HepG2 (cell line): ENCODE results near the gene SPATA32. TPM values are rescaled to one million over a fixed set of nuclear protein-coding genes. Genes with fewer than 3 reads are reported as not detected.
A peak's percentile ranks its signal among the peaks of the same experiment; 100 is the strongest.

Experiments
- ARID3A ChIP-seq: IDR thresholded peaks from 2 replicates; pipeline ENCODE4 v1.6.1; 2012; ENCODE audit warnings: low read depth, low read length, improper control_type of control experiment
- BHLHE40 ChIP-seq: IDR thresholded peaks from 2 replicates; pipeline ENCODE4 v1.6.1; 2011; ENCODE audit warnings: low read length, improper control_type of control experiment
- CEBPB ChIP-seq: IDR thresholded peaks from 2 replicates; pipeline ENCODE4 v1.6.1; 2011; ENCODE audit warnings: low read depth, low read length, improper control_type of control experiment, borderline replicate concordance
- GABPA ChIP-seq, 2 experiments: IDR thresholded peaks; 2 replicates each; pipeline ENCODE4 v1.6.1; 2011 to 2016; ENCODE audit warnings: low read depth in 2 of 2, low read length in 1 of 2, missing biosample characterization in 1 of 2, missing genetic modification characterization in 1 of 2
- GATAD1 ChIP-seq: IDR thresholded peaks from 2 replicates; pipeline ENCODE4 v1.6.1; 2016; ENCODE audit warnings: missing genetic modification reagents, missing compliant biosample characterization
- GZF1 ChIP-seq: sonication (generic); formaldehyde crosslinking; IDR thresholded peaks from 2 replicates; pipeline ENCODE4 v1.5.1; 2020; ENCODE audit warnings: mild to moderate bottlenecking, missing genetic modification reagents
- HOXD1 ChIP-seq: sonication (generic); formaldehyde crosslinking; IDR thresholded peaks from 2 replicates; pipeline ENCODE4 v1.5.0; 2020; ENCODE audit warnings: missing genetic modification reagents
- LBX2 ChIP-seq: sonication (generic); formaldehyde crosslinking; IDR thresholded peaks from 2 replicates; pipeline ENCODE4 v1.5.0; 2020; ENCODE audit warnings: missing genetic modification reagents, mild to moderate bottlenecking, borderline replicate concordance
- NFKB2 ChIP-seq: sonication (generic); formaldehyde crosslinking; IDR thresholded peaks from 2 replicates; pipeline ENCODE4 v1.4.0; 2020; ENCODE audit warnings: missing genetic modification reagents, borderline replicate concordance
- PAF1 ChIP-seq: IDR thresholded peaks from 2 replicates; pipeline ENCODE4 v1.6.1; 2016; ENCODE audit warnings: missing genetic modification reagents, missing compliant biosample characterization
- REXO4 ChIP-seq: sonication (generic); formaldehyde crosslinking; IDR thresholded peaks from 2 replicates; pipeline ENCODE4 v1.8.0; 2022; ENCODE audit warnings: missing genetic modification reagents, mild to moderate bottlenecking, borderline replicate concordance
- SMAD9 ChIP-seq: sonication (generic); formaldehyde crosslinking; IDR thresholded peaks from 2 replicates; pipeline ENCODE4 v1.5.1; 2020; ENCODE audit warnings: mild to moderate bottlenecking, missing genetic modification reagents
- SNAPC2 ChIP-seq: sonication (generic); formaldehyde crosslinking; IDR thresholded peaks from 2 replicates; pipeline ENCODE4 v1.8.1; 2022; ENCODE audit warnings: mild to moderate bottlenecking, missing genetic modification reagents
- SP1 ChIP-seq, 2 experiments: fragments of 450-650 bp in 1 of 2; sonication (generic) in 1 of 2; formaldehyde crosslinking in 1 of 2; IDR thresholded peaks; 2 replicates each; pipeline versions ENCODE4 v1.4.0 to v1.6.1; 2016 to 2020; ENCODE audit warnings: missing genetic modification reagents in 1 of 2
- SP4 ChIP-seq: sonication (generic); formaldehyde crosslinking; IDR thresholded peaks from 2 replicates; pipeline ENCODE4 v1.8.1; 2023; ENCODE audit warnings: mild to moderate bottlenecking, missing genetic modification reagents
- ZFP36 ChIP-seq: fragments of 150-350 bp; IDR thresholded peaks from 2 replicates; pipeline ENCODE4 v1.6.1; 2018; ENCODE audit warnings: borderline replicate concordance, low read length, low read depth; ENCODE audit not compliant: partially characterized antibody
- ZFYVE20 ChIP-seq: sonication (generic); formaldehyde crosslinking; IDR thresholded peaks from 2 replicates; pipeline ENCODE4 v1.8.0; 2023; ENCODE audit warnings: low read depth, mild to moderate bottlenecking, moderate library complexity, missing genetic modification reagents, borderline replicate concordance
- ZNF20 ChIP-seq: sonication (generic); formaldehyde crosslinking; IDR thresholded peaks from 2 replicates; pipeline ENCODE4 v1.4.0; 2020; ENCODE audit warnings: mild to moderate bottlenecking, moderate library complexity, missing genetic modification reagents
- ZNF263 ChIP-seq: sonication (generic); formaldehyde crosslinking; IDR thresholded peaks from 2 replicates; pipeline ENCODE4 v1.4.0; 2020; ENCODE audit warnings: missing genetic modification reagents
- ZNF34 ChIP-seq: sonication (generic); formaldehyde crosslinking; IDR thresholded peaks from 2 replicates; pipeline ENCODE4 v1.4.0; 2020; ENCODE audit warnings: mild to moderate bottlenecking, missing genetic modification reagents, borderline replicate concordance
- ZNF382 ChIP-seq: sonication (generic); formaldehyde crosslinking; IDR thresholded peaks from 2 replicates; pipeline ENCODE4 v1.5.0; 2020; ENCODE audit warnings: missing genetic modification reagents, mild to moderate bottlenecking, borderline replicate concordance
- ZNF557 ChIP-seq: sonication (generic); formaldehyde crosslinking; IDR thresholded peaks from 2 replicates; pipeline ENCODE4 v1.4.0; 2020; ENCODE audit warnings: missing genetic modification reagents
- ZNF672 ChIP-seq: sonication (generic); formaldehyde crosslinking; IDR thresholded peaks from 2 replicates; pipeline ENCODE4 v1.8.1; 2022; ENCODE audit warnings: missing genetic modification reagents
- ZNF691 ChIP-seq: sonication (generic); formaldehyde crosslinking; IDR thresholded peaks from 2 replicates; pipeline ENCODE4 v1.4.0; 2020; ENCODE audit warnings: missing genetic modification reagents, low read depth, mild to moderate bottlenecking, borderline replicate concordance
- ZNF790 ChIP-seq: sonication (generic); formaldehyde crosslinking; IDR thresholded peaks from 2 replicates; pipeline ENCODE4 v1.8.0; 2022; ENCODE audit warnings: missing genetic modification reagents, mild to moderate bottlenecking, borderline replicate concordance
- polyA plus RNA-seq, 8 experiments: library from polyadenylated mRNA; depleted of rRNA in 3 of 8; stranded (reverse) in 7 of 8; unstranded in 1 of 8; fragments of >200 nt; fragmentation: Illumina TruSeq in 4 of 8; extraction: Trizol in 4 of 8; gene quantifications; 2 replicates each; pipeline versions ENCODE4 v1.2.1 to v1.2.3, GENCODE V29; 2011 to 2016; ENCODE audit warnings: low read depth in 4 of 8, missing spikeins in 1 of 8, mixed read lengths in 1 of 8; ENCODE audit not compliant: insufficient read depth in 1 of 8
- total RNA-seq, 5 experiments: library from RNA; depleted of rRNA; stranded (reverse); fragments of >200 nt; fragmentation: Illumina TruSeq; extraction: Trizol; gene quantifications; 2 replicates each; pipeline ENCODE4 v1.2.3, GENCODE V29; 2016; ENCODE audit warnings: low read depth in 1 of 5
- TF ChIP-seq, protein P1 (sequence below): IDR thresholded peaks from 2 replicates; pipeline ENCODE4 v1.6.1; 2016; ENCODE audit warnings: mild to moderate bottlenecking, missing biosample characterization, missing genetic modification reagents

Gene SPATA32
- total and polyA plus RNA-seq, 2 of the 13 experiments (the other 11 are each of a cell fraction or from before 2014, with no cell fraction given): not detected

DNA sequence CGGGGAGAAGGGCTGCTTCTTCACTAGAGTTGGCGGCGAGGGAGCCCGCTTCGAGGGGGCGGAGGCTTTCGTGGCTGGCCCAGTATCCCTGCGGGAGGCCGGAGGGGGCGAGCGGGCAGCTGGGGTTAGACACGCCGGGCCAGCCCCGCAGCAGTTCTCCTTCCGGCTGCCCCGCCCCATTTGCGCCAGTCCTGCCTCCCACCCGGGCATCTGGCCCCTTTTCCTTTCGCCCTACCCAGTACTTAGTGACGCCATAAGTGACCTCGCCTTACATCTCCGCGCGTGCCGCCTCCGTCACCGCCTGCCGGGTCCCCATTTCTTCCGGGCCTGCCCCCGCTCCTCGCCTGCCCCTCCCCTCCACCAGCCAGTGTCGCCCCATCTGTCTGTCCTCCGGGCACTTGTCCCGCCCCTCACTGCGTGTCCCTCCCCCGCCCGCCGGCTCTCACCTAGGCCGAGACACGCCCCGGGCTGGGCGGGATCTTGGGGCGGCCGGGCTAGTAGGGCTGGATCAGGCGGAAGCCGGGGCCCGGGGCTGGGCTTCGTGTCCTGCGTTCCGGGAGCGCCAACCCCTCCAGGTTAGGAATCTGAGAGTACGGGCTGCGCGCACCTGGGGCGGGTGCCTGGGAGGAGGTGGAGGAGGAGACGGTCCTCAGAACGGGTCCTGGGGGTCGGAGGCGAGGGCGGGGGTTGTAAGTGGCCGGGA is 14.3 kb downstream of the SPATA32 start (continued):
- TF ChIP-seq NFKB2 (CRISPR knock-in tag) (peak; percentile 71; the same call in 1 of the 2 replicates), ZNF790 (no peak; the same call in 1 of the 2 replicates), ZNF672 (CRISPR knock-in tag) (no peak), CEBPB (no peak), ZNF20 (CRISPR knock-in tag) (no peak; the same call in 1 of the 2 replicates), SMAD9 (CRISPR knock-in tag) (no peak), SNAPC2 (CRISPR knock-in tag) (peak; percentile 30; the same call in 1 of the 2 replicates), GATAD1 (CRISPR knock-in tag) (no peak; the same call in none of the 2 replicates), ARID3A (no peak), ZFYVE20 (no peak), GZF1 (CRISPR knock-in tag) (no peak; the same call in 1 of the 2 replicates), ZNF382 (CRISPR knock-in tag) (no peak), ZNF263 (CRISPR knock-in tag) (no peak), HOXD1 (CRISPR knock-in tag) (peak; percentile 63; the same call in 1 of the 2 replicates), BHLHE40 (no peak), SP4 (CRISPR knock-in tag) (peak; percentile 65; the same call in 1 of the 2 replicates), ZNF557 (CRISPR knock-in tag) (no peak), REXO4 (0 out of 2 replicates have a peak, but pooled peaks have one; percentile 27), SP1 (IDR thresholded peaks at IDR 0.05) (no peak), SP1 (CRISPR knock-in tag; IDR thresholded peaks at IDR 0.05) (peak; percentile 76), GABPA (IDR thresholded peaks at IDR 0.05; ENCODE audit: low read depth, low read length) (peak; percentile 26; the same call in 1 of the 2 replicates), GABPA (CRISPR knock-in tag; IDR thresholded peaks at IDR 0.05; ENCODE audit: low read depth) (peak; percentile 61), ZFP36 (no peak), ZNF691 (no peak), ZNF34 (CRISPR knock-in tag) (no peak), PAF1 (CRISPR knock-in tag) (no peak), LBX2 (0 out of 2 replicates have a peak, but pooled peaks have one; percentile 10)
- TF ChIP-seq, protein P1, sequence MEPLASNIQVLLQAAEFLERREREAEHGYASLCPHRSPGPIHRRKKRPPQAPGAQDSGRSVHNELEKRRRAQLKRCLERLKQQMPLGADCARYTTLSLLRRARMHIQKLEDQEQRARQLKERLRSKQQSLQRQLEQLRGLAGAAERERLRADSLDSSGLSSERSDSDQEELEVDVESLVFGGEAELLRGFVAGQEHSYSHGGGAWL: 0 out of 2 replicates have a peak, but pooled peaks have one; percentile 12
